Hematopoietic multipotent progenitor cell treated with erythropoietin and hydrocortisone succinate and interleukin-3 and kit ligand, for 6 days (in vitro differentiated cells): Measurements from ENCODE around the gene SPEN.
A peak's percentile ranks its signal among the peaks of the same experiment; 100 is the strongest.
"Not testable (repeated sequence)": the region's sequence is repeated elsewhere in the genome, so short reads cannot be mapped to it uniquely, and the experiment has no call there.

Experiments
- DNase-seq: peaks from one replicate; pipeline ENCODE4 v3.0.0-alpha.2; 2015

The SPEN gene

GRCh38 chr1:15847100-15847892, at the start of gene SPEN:
SPEN (plus strand) TSS chr1:15847707; CDS start chr1:15848068, 361 bp downstream.
- DNase-seq, result peak; percentile 96

- DNase-seq, result no peak
Measured at GRCh38 chr1:15799004-15799867, 48.3 kb upstream of the SPEN start.

- DNase-seq, result no peak
Measured at GRCh38 chr1:15799928-15800835, 47.3 kb upstream of the SPEN start.

GRCh38 chr1:15802234-15802965, 45.1 kb upstream of the SPEN start:
- DNase-seq, result peak; percentile 68

GRCh38 chr1:15803380-15803779, 44.1 kb upstream of the SPEN start:
- peak; percentile 70 for DNase-seq

- no peak for DNase-seq
Measured at GRCh38 chr1:15804060-15804459, 43.4 kb upstream of the SPEN start.

- DNase-seq, result no peak
Measured at GRCh38 chr1:15807121-15807520, 40.4 kb upstream of the SPEN start.

GRCh38 chr1:15807549-15807948, 40.0 kb upstream of the SPEN start, which contains the start of gene UQCRHL:
UQCRHL (minus strand) TSS chr1:15807649; CDS start chr1:15807649, 0 bp downstream.
- not testable (repeated sequence) for DNase-seq

- no peak for DNase-seq
Measured at GRCh38 chr1:15808955-15809354, 38.6 kb upstream of the SPEN start.

GRCh38 chr1:15810073-15810472, 37.4 kb upstream of the SPEN start:
- DNase-seq, result no peak

- DNase-seq, result no peak
Measured at GRCh38 chr1:15816674-15817073, 30.8 kb upstream of the SPEN start.

GRCh38 chr1:15820478-15820877, 27.0 kb upstream of the SPEN start:
- DNase-seq, result no peak

- no peak for DNase-seq
Measured at GRCh38 chr1:15825800-15826199, 21.7 kb upstream of the SPEN start.

GRCh38 chr1:15826810-15827507, 20.5 kb upstream of the SPEN start:
- DNase-seq, result no peak

GRCh38 chr1:15827567-15827966, 19.9 kb upstream of the SPEN start:
- not testable (repeated sequence) for DNase-seq

- not testable (repeated sequence) for DNase-seq
Measured at GRCh38 chr1:15828931-15829330, 18.6 kb upstream of the SPEN start.

- DNase-seq, result no peak
Measured at GRCh38 chr1:15830258-15830657, 17.2 kb upstream of the SPEN start.

- DNase-seq, result peak; percentile 39
Measured at GRCh38 chr1:15833069-15833679, 14.3 kb upstream of the SPEN start.

- no peak for DNase-seq
Measured at GRCh38 chr1:15833842-15834405, 13.6 kb upstream of the SPEN start.

GRCh38 chr1:15834406-15835204, 12.9 kb upstream of the SPEN start:
- peak; percentile 96 for DNase-seq
